GM12865 (cell line): ENCODE results near the gene IFI35.

Experiments used
- DNase-seq: peaks from one replicate; pipeline ENCODE4 v3.0.0; 2010; ENCODE audit warnings: low read depth
- H3K4me3 ChIP-seq: 2 replicates; pipeline ENCODE4 v1.5.1; 2011; ENCODE audit warnings: mild to moderate bottlenecking, low read depth, low read length, control low read depth
- TF ChIP-seq, protein P1 (sequence below): IDR thresholded peaks from 2 replicates; pipeline ENCODE4 v1.5.1; 2011; ENCODE audit warnings: low read length, control low read depth, low read depth, inconsistent platforms; ENCODE audit not compliant: insufficient read depth; ENCODE audit errors: missing control alignments

Gene IFI35

DNA sequence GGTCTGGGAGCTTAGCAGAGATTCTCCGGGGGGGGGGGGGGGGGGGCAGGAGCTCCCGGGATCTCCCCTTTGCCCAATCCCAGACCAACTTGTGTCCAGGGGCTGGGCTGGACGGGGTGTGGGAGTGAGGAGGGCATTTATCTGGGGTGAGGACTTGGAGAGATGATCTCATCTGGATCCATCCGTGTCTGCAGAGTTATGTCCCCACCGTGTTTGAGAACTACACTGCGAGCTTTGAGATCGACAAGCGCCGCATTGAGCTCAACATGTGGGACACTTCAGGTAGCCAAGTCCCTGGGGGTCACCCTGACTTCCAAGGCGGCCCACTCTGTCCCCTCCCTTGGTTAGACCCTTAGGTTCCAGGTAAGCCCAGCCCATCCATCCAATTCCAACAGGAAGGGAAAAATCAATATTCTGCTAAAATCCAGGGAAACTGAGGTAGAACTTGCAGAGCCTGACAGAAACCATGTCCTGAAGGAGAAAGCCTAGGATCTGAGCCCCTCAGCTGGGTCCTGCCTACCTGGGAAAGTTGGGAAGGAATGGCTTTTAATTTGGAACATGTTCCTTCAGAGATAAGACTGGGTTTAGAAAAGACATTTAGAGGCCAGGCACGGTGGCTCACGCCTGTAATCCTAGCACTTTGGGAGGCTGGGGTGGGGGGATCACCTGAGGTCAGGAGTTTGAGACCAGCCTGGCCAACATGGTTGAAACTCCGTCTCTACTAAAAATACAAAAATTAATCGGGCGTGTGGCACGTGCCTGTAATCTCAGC lies 19.4 kb downstream of the IFI35 start:
- no peak overlapping the region for H3K4me3 ChIP-seq
- no peak for DNase-seq
- TF ChIP-seq, protein P1, sequence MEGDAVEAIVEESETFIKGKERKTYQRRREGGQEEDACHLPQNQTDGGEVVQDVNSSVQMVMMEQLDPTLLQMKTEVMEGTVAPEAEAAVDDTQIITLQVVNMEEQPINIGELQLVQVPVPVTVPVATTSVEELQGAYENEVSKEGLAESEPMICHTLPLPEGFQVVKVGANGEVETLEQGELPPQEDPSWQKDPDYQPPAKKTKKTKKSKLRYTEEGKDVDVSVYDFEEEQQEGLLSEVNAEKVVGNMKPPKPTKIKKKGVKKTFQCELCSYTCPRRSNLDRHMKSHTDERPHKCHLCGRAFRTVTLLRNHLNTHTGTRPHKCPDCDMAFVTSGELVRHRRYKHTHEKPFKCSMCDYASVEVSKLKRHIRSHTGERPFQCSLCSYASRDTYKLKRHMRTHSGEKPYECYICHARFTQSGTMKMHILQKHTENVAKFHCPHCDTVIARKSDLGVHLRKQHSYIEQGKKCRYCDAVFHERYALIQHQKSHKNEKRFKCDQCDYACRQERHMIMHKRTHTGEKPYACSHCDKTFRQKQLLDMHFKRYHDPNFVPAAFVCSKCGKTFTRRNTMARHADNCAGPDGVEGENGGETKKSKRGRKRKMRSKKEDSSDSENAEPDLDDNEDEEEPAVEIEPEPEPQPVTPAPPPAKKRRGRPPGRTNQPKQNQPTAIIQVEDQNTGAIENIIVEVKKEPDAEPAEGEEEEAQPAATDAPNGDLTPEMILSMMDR, result no peak

DNA sequence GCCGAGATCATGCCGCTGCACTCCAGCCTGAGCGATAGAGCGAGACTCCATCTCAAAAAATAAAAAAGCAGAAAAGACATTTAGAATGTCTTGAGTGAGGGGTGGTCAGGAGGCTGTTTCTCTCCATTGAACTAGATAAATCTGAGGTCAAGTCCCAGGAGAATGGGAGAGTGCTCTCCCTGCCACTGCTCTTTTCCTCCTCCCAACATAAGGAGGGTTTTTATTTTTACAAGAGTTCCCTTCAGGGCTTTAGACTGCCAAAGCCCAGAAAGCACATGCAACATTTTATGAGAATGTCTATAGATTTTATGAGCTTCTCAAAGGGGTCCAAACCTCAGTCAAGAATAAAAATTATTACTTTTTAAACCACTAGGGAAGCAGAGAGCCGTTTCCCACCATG lies 20.0 kb downstream of the IFI35 start:
- no peak for DNase-seq
- TF ChIP-seq, protein P1, result no peak

DNA sequence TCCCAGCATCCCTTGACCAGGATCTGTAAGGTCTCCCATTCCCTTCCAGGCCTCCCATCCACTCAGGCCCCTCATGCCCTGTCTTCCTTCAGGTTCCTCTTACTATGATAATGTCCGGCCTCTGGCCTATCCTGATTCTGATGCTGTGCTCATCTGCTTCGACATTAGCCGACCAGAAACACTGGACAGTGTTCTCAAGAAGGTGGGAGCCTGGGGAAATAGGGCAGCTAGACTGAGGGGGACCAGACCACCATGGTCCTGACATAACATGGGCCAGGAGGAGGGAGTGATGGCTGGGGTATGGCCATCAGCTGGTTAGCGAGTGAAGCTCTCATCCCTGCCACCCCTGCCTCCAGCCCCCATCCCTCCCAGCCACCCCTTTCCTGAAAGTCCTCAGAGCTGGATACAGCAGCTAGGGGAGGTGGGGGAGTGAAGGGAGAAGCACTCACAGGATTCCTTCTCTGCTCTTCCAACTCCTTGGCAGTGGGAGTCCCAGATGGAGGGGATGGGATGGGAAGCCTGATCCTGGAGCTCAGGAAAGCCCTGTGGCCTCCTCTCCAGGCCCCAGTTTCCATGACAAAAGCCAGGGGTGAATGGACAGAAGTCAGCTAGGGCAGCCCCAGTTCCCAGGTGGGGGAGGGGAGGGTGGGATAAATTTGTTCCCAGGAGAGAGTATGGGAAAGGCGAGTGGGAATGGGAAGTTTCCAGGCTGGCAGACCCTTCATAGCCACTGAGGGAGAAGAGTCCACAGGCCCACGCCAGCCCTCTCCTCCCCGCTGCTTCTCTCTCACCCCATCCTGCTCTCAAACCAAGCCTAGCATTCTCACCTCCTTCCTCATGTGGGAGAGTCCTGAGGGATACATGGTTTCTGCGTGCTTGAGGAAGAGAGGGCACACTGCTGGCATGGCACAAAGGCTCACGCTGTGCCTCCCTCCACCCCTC lies 20.8 kb downstream of the IFI35 start:
- no peak for DNase-seq
- TF ChIP-seq, protein P1, result no peak
- no peak overlapping the region for H3K4me3 ChIP-seq

More for the DNA sequence above, 20.0 kb downstream of the IFI35 start:
- no peak overlapping the region for H3K4me3 ChIP-seq

DNA sequence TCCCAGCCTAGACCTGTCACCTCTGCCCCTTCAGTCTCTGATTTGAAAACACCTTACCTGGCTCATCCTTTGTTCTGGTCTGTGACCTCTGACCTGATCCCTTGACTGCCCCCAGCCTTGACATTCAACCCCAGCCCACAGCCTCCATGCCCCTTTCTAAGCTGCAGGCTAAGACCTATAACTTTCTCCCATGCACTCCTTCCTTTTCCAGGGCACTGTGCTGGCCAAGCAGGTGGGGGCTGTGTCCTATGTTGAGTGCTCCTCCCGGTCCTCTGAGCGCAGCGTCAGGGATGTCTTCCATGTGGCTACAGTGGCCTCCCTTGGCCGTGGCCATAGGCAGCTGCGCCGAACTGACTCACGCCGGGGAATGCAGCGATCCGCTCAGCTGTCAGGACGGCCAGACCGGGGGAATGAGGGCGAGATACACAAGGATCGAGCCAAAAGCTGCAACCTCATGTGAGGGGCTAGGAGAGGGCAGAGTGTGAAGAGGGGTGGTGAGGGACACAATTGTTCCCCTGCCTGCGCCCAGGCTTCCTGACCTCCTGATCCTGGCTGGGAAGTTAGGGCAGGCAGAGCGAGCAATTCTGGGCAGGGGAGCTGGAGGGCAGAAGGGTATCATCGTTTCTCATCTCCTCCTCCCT lies 21.8 kb downstream of the IFI35 start:
- DNase-seq, result no peak
- TF ChIP-seq, protein P1, result no peak
- no peak overlapping the region for H3K4me3 ChIP-seq

DNA sequence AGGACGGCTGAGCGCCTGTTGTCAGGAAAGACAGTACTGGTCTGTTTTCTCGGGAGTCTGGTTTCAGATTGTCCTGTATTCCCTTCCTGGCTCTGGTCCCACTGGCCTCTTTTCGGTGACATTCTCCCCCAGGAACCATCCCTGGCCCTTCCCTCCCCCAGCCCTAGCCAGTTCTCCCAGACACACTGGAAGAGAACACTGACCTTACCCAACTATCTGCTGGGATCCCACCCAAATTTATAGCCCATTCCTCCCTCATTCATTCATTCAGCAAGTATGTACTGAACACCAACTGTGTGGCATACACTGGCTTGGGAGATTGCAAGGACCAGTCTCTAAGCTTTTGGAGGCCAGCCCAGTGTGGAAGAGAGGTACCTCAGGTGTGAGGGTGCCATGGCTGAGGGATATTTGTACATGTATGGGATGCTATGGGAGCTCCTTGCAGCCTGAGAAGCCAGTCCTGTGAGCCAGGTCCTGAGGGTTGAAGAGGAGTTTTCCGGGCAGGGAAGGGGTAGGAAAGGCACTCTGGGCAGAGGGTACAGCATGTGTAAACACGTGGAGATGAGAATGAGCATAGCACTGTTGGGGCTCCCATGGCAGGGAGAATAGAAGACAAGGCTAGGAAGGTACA lies 23.7 kb downstream of the IFI35 start:
- DNase-seq, result no peak
- TF ChIP-seq, protein P1, result no peak
- H3K4me3 ChIP-seq, result no peak overlapping the region

DNA sequence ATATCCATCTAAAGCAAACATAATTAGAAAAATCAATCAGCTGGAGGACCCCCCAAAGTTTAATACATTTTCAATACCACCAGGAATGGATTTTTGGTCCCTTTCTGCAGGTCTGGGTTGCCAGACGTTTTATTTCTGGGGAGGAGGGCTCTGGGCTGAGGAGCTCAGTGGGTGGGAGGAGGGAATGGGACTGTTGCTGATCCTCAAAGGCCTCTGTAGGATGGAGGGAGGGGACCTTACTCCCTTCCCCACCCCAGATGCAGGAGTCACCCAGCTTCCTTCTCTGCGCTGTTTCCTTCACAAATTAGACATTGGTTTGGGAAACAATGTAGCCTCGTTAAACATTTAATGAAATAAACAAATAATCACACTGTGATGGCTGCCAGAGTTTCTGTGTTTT lies 25.1 kb downstream of the IFI35 start:
- DNase-seq, result no peak
- no peak overlapping the region for H3K4me3 ChIP-seq
- TF ChIP-seq, protein P1, result no peak
